ENCODE data around the gene TXNDC12.

DNA sequence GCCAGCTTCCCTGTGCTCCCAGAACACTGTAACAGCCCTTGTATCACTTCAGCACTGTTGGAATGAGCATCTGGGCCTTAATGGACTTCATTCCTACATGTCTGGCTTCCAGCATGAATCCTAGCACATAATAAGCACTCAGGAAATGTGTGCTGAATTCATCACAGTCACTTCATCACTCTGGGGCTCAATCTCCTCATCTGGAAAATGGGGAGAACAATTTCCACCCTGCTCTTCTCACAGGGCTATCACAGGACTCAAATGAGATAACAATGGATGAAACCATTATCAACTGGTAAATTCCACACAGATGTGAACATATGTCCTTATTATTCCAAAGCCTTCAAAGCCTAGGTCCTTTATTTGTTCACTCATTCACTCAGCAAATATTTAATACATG, 76.9 kb downstream of the TXNDC12 start:
- TF ChIP-seq POLR2A (IDR thresholded peaks at IDR 0.05) = no peak
- TF ChIP-seq, protein P1, sequence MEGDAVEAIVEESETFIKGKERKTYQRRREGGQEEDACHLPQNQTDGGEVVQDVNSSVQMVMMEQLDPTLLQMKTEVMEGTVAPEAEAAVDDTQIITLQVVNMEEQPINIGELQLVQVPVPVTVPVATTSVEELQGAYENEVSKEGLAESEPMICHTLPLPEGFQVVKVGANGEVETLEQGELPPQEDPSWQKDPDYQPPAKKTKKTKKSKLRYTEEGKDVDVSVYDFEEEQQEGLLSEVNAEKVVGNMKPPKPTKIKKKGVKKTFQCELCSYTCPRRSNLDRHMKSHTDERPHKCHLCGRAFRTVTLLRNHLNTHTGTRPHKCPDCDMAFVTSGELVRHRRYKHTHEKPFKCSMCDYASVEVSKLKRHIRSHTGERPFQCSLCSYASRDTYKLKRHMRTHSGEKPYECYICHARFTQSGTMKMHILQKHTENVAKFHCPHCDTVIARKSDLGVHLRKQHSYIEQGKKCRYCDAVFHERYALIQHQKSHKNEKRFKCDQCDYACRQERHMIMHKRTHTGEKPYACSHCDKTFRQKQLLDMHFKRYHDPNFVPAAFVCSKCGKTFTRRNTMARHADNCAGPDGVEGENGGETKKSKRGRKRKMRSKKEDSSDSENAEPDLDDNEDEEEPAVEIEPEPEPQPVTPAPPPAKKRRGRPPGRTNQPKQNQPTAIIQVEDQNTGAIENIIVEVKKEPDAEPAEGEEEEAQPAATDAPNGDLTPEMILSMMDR (IDR thresholded peaks at IDR 0.05) = no peak
